Activated CD8-positive, alpha-beta memory T cell treated with anti-CD3 and anti-CD28 coated beads, Interleukin-2, amount 50 U/mL, for 1 hour (primary cell): ENCODE results near the gene TAS2R1.

Experiments used
- DNase-seq: peaks from one replicate; pipeline ENCODE4 v3.0.0-alpha.2; 2020; ENCODE audit errors: extremely low read depth

Gene TAS2R1

GRCh38 chr5:9630251-9630650 is at the start of gene TAS2R1:
TSS of gene TAS2R1 (minus strand) at chr5:9630351. CDS start at chr5:9630032, 319 bp downstream.
- DNase-seq: no peak

GRCh38 chr5:9670371-9670770 is 40.2 kb upstream of the TAS2R1 start:
- no peak for DNase-seq

GRCh38 chr5:9667906-9668305 is 37.8 kb upstream of the TAS2R1 start:
- DNase-seq: no peak

GRCh38 chr5:9663891-9664290 is 33.7 kb upstream of the TAS2R1 start:
- DNase-seq: no peak

GRCh38 chr5:9661316-9662015 is 31.3 kb upstream of the TAS2R1 start:
- no peak for DNase-seq

GRCh38 chr5:9658706-9659105 is 28.6 kb upstream of the TAS2R1 start:
- DNase-seq: no peak

- no peak for DNase-seq
Observed at GRCh38 chr5:9657819-9658218, 27.7 kb upstream of the TAS2R1 start.

- no peak for DNase-seq
Observed at GRCh38 chr5:9655641-9656040, 25.5 kb upstream of the TAS2R1 start.

GRCh38 chr5:9654886-9655285 is 24.7 kb upstream of the TAS2R1 start:
- no peak for DNase-seq

GRCh38 chr5:9653811-9654210 is 23.7 kb upstream of the TAS2R1 start:
- no peak for DNase-seq

GRCh38 chr5:9653061-9653460 is 22.9 kb upstream of the TAS2R1 start:
- no peak for DNase-seq

GRCh38 chr5:9652295-9652694 is 22.1 kb upstream of the TAS2R1 start:
- no peak for DNase-seq

- DNase-seq: no peak
Observed at GRCh38 chr5:9646843-9647242, 16.7 kb upstream of the TAS2R1 start.

- DNase-seq: no peak
Observed at GRCh38 chr5:9644630-9645029, 14.5 kb upstream of the TAS2R1 start.

- DNase-seq: no peak
Observed at GRCh38 chr5:9642621-9643020, 12.5 kb upstream of the TAS2R1 start.

- DNase-seq: no peak
Observed at GRCh38 chr5:9641806-9642355, 11.7 kb upstream of the TAS2R1 start.

GRCh38 chr5:9632495-9632894 is 2.3 kb upstream of the TAS2R1 start:
- no peak for DNase-seq

- no peak for DNase-seq
Observed at GRCh38 chr5:9627541-9627940, 2.6 kb downstream of the TAS2R1 start.

- DNase-seq: no peak
Observed at GRCh38 chr5:9626955-9627354, 3.2 kb downstream of the TAS2R1 start.

GRCh38 chr5:9625731-9626130 is 4.4 kb downstream of the TAS2R1 start:
- DNase-seq: no peak

GRCh38 chr5:9625286-9625685 is 4.9 kb downstream of the TAS2R1 start:
- no peak for DNase-seq

GRCh38 chr5:9624196-9624947 is 5.8 kb downstream of the TAS2R1 start:
- no peak for DNase-seq

GRCh38 chr5:9623661-9624060 is 6.5 kb downstream of the TAS2R1 start:
- DNase-seq: no peak
